ENCODE results near the gene CCR2. TPM values are rescaled to one million over a fixed set of nuclear protein-coding genes. Genes with fewer than 3 reads are reported as not detected.

The CCR2 gene
- total RNA-seq, 1 donor from 2014 or later: 1.2 TPM

DNA sequence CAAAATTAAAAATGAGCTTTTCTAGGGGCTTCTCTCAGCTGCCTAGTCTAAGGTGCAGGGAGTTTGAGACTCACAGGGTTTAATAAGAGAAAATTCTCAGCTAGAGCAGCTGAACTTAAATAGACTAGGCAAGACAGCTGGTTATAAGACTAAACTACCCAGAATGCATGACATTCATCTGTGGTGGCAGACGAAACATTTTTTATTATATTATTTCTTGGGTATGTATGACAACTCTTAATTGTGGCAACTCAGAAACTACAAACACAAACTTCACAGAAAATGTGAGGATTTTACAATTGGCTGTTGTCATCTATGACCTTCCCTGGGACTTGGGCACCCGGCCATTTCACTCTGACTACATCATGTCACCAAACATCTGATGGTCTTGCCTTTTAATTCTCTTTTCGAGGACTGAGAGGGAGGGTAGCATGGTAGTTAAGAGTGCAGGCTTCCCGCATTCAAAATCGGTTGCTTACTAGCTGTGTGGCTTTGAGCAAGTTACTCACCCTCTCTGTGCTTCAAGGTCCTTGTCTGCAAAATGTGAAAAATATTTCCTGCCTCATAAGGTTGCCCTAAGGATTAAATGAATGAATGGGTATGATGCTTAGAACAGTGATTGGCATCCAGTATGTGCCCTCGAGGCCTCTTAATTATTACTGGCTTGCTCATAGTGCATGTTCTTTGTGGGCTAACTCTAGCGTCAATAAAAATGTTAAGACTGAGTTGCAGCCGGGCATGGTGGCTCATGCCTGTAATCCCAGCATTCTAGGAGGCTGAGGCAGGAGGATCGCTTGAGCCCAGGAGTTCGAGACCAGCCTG lies 17.8 kb downstream of the CCR2 start:
- Histone ChIP-seq H3K27me3 (no peaks in the 10 kb centered on the region), H3K27ac (no peak overlapping the region), H3K4me1 (no peaks in the 10 kb centered on the region), H3K36me3 (no peaks in the 10 kb centered on the region), H3K9me3 (no peaks in the 10 kb centered on the region), H3K4me3 (peak overlapping the region in 1 of 2 donors; percentile 8)
- DNase-seq (ENCODE audit: extremely low spot score in 2 of 2): no peak
- intact Hi-C loops (cut with DNase I): no loop called here
- TF ChIP-seq, protein P1, sequence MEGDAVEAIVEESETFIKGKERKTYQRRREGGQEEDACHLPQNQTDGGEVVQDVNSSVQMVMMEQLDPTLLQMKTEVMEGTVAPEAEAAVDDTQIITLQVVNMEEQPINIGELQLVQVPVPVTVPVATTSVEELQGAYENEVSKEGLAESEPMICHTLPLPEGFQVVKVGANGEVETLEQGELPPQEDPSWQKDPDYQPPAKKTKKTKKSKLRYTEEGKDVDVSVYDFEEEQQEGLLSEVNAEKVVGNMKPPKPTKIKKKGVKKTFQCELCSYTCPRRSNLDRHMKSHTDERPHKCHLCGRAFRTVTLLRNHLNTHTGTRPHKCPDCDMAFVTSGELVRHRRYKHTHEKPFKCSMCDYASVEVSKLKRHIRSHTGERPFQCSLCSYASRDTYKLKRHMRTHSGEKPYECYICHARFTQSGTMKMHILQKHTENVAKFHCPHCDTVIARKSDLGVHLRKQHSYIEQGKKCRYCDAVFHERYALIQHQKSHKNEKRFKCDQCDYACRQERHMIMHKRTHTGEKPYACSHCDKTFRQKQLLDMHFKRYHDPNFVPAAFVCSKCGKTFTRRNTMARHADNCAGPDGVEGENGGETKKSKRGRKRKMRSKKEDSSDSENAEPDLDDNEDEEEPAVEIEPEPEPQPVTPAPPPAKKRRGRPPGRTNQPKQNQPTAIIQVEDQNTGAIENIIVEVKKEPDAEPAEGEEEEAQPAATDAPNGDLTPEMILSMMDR (IDR thresholded peaks at IDR 0.05): no peak
- no peak for TF ChIP-seq POLR2AphosphoS5 (IDR thresholded peaks at IDR 0.05; ENCODE audit: insufficient read depth in 1 of 2, low read depth in 1 of 2)
- TF ChIP-seq POLR2A (IDR thresholded peaks at IDR 0.05): no peak

DNA sequence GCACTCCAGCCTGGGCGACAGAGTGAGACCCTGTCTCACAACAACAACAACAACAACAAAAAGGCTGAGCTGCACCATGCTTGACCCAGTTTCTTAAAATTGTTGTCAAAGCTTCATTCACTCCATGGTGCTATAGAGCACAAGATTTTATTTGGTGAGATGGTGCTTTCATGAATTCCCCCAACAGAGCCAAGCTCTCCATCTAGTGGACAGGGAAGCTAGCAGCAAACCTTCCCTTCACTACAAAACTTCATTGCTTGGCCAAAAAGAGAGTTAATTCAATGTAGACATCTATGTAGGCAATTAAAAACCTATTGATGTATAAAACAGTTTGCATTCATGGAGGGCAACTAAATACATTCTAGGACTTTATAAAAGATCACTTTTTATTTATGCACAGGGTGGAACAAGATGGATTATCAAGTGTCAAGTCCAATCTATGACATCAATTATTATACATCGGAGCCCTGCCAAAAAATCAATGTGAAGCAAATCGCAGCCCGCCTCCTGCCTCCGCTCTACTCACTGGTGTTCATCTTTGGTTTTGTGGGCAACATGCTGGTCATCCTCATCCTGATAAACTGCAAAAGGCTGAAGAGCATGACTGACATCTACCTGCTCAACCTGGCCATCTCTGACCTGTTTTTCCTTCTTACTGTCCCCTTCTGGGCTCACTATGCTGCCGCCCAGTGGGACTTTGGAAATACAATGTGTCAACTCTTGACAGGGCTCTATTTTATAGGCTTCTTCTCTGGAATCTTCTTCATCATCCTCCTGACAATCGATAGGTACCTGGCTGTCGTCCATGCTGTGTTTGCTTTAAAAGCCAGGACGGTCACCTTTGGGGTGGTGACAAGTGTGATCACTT lies 18.8 kb downstream of the CCR2 start:
- intact Hi-C loops (cut with DNase I): no loop called here
- Histone ChIP-seq H3K4me1 (no peaks in the 10 kb centered on the region), H3K27me3 (no peaks in the 10 kb centered on the region), H3K9me3 (no peaks in the 10 kb centered on the region), H3K36me3 (no peaks in the 10 kb centered on the region), H3K27ac (no peak overlapping the region), H3K4me3 (peak overlapping the region in 1 of 2 donors; percentile 8)
- no peak for TF ChIP-seq POLR2A (IDR thresholded peaks at IDR 0.05)
- TF ChIP-seq, protein P1 (IDR thresholded peaks at IDR 0.05): peak in 2 of 3 experiments; percentile 20 to 45
- no peak for DNase-seq (ENCODE audit: extremely low spot score in 2 of 2)

DNA sequence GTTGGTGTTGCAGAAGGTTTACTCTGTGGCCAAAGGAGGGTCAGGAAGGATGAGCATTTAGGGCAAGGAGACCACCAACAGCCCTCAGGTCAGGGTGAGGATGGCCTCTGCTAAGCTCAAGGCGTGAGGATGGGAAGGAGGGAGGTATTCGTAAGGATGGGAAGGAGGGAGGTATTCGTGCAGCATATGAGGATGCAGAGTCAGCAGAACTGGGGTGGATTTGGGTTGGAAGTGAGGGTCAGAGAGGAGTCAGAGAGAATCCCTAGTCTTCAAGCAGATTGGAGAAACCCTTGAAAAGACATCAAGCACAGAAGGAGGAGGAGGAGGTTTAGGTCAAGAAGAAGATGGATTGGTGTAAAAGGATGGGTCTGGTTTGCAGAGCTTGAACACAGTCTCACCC lies 20.8 kb downstream of the CCR2 start:
- Histone ChIP-seq H3K27ac (no peak overlapping the region), H3K9me3 (no peaks in the 10 kb centered on the region), H3K27me3 (no peaks in the 10 kb centered on the region), H3K4me3 (no peak overlapping the region), H3K36me3 (no peaks in the 10 kb centered on the region), H3K4me1 (no peaks in the 10 kb centered on the region)
- intact Hi-C loops (cut with DNase I): no loop called here
- no peak for TF ChIP-seq POLR2AphosphoS5 (IDR thresholded peaks at IDR 0.05; ENCODE audit: insufficient read depth in 1 of 2, low read depth in 1 of 2)
- TF ChIP-seq, protein P1 (IDR thresholded peaks at IDR 0.05): no peak
- no peak for TF ChIP-seq POLR2A (IDR thresholded peaks at IDR 0.05)
- no peak for DNase-seq (ENCODE audit: extremely low spot score in 2 of 2)

DNA sequence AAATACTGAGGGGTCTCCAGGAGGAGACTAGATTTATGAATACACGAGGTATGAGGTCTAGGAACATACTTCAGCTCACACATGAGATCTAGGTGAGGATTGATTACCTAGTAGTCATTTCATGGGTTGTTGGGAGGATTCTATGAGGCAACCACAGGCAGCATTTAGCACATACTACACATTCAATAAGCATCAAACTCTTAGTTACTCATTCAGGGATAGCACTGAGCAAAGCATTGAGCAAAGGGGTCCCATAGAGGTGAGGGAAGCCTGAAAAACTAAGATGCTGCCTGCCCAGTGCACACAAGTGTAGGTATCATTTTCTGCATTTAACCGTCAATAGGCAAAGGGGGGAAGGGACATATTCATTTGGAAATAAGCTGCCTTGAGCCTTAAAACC lies 21.3 kb downstream of the CCR2 start:
- intact Hi-C loops (cut with DNase I): no loop called here
- H3K9me3 ChIP-seq: no peaks in the 10 kb centered on the region
- no peak overlapping the region for H3K4me3 ChIP-seq
- TF ChIP-seq, protein P1 (IDR thresholded peaks at IDR 0.05): no peak
- TF ChIP-seq POLR2AphosphoS5 (IDR thresholded peaks at IDR 0.05; ENCODE audit: insufficient read depth in 1 of 2, low read depth in 1 of 2) (no peak), POLR2A (IDR thresholded peaks at IDR 0.05) (no peak)
- H3K36me3 ChIP-seq: no peaks in the 10 kb centered on the region
- no peaks in the 10 kb centered on the region for H3K27me3 ChIP-seq
- no peak for DNase-seq (ENCODE audit: extremely low spot score in 2 of 2)
- no peak overlapping the region for H3K27ac ChIP-seq
- no peaks in the 10 kb centered on the region for H3K4me1 ChIP-seq
